ENCODE measurements around the gene TNMD. TPM values are rescaled to one million over a fixed set of nuclear protein-coding genes. Genes with fewer than 3 reads are reported as not detected.
A peak's percentile ranks its signal among the peaks of the same experiment; 100 is the strongest.

TNMD gene
- total RNA-seq, 6 experiments from 2014 or later = not detected

GRCh38 chrX:100648458-100649417, 64.0 kb downstream of the TNMD start:
- WGBS (ENCODE audit: insufficient coverage, low coverage, low lambda C conversion rate, missing lambda C conversion rate) = 19% methylated on average over 8 of the region's 8 CpGs
- Histone ChIP-seq H3K4me1 (peaks cover 0 to 34% (median 10%) of the 10 kb centered on the region in 4 donors), H3K4me3 (no peak overlapping the region), H3K27me3 (no peaks in the 10 kb centered on the region), H3K27ac (peak overlapping the region; percentile 80 to 83 (median 82)), H3K9me3 (no peaks in the 10 kb centered on the region), H3K36me3 (no peaks in the 10 kb centered on the region)
- intact Hi-C loops (cut with DNase I) = no loop called here
- TF ChIP-seq POLR2A (IDR thresholded peaks at IDR 0.05) = no peak
- no peak for TF ChIP-seq CTCF (IDR thresholded peaks at IDR 0.05)
- no peak for DNase-seq
- peak; percentile 27 to 62 (median 38) for ATAC-seq

Other genes starting within 250 kb of the TNMD start
- gene PCDH19, start 174.7 kb upstream of the TNMD start, total RNA-seq = under 1 TPM; under 0.01 to 0.10 (median 0.06) TPM
- 10 to 100 TPM; 35.6 to 50.2 (median 41.0) TPM for gene TSPAN6, start 51.9 kb downstream of the TNMD start, total RNA-seq
- 10 to 100 TPM in 1 of 6 experiments, 1 to 10 TPM in 5; 3.1 to 13.7 (median 3.7) TPM for gene SRPX2, start 59.3 kb downstream of the TNMD start, total RNA-seq
- gene SYTL4, start 147.2 kb downstream of the TNMD start, total RNA-seq = 10 to 100 TPM in 4 of 6 experiments, 1 to 10 TPM in 2; 7.0 to 24.0 (median 15.2) TPM
- 10 to 100 TPM in 1 of 6 experiments, 1 to 10 TPM in 5; 5.1 to 10.3 (median 5.5) TPM for gene CSTF2, start 235.5 kb downstream of the TNMD start, total RNA-seq